CD4-positive, alpha-beta T cell treated with Interleukin-2 at 100 ng/mL for 4 hours (primary cell): ENCODE results near the gene MACROD2.

Experiments used
- DNase-seq: peaks from one replicate; pipeline ENCODE4 v3.0.0-alpha.2; 2020; ENCODE audit warnings: low spot score

Gene MACROD2

DNA sequence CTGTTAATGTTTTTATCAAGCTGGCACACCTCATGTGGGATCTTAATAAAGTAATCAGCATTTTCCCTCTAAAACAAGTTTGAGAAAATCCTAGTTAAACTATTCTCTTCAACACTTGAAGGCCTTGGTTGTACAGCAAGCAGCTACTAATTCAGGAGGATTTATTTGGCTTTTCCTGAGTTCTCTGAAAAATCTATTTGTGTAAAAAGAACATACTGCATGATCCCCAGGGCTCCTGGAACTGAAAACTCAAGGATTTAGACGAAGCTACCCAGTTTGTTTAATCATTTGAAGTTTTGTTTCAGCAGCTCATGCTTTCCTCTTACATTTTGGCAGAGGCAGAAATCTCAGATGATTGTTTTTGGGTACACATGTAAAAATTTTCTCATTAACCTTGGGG is 651.7 kb downstream of the MACROD2 start:
- no peak for DNase-seq

DNA sequence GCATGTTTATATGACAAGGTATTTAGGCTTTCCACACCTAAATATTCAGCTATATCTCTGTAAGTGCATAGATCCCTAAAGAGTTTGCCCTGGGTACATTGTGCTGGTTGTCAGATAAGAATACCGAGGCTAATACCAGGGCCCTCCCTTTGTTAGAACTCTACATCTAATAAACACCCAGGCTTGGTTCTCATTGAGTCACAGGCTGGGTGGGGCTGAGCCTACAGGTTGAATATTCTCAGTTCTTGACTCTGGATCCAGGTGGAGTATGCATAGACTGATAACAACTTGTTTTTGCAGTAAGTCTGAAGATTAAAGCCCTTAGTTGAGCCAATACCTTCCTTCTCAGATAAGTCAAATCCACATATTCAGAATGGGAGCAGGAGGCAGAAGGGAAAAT is 654.3 kb downstream of the MACROD2 start:
- no peak for DNase-seq

DNA sequence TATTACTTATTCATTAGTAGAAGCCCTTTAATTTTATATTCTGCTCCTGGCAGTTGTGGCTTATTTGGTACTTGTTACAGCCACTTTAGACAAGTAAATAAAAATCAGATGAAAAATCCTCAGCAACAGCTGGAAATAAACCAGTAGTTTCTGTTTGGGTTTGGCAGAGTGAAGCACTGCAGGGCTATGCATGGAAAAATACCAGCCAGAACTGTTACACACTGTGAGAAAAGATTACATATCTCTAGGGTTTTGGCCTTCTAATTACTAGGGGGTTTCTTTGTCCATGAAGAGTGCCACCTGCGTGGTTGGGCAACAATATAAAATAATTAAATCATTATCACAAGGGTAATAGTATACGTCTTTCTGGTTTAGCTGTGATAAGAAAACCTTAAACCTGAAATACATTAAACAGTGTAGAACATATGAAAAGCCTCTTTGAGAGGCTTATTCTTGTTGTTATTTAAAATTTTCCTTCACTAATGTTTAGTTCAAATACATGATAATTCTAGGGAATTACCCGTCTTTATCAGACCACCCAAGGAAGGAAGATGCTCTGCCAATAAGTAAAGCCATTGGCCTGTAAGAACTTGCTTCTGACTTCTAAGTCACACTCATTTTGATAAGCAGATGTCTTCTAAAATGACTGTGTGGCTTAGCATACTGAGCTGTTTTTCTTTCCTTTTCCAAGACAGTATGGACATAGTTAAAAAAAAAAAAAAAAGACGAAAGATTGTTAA is 662.1 kb downstream of the MACROD2 start:
- no peak for DNase-seq

DNA sequence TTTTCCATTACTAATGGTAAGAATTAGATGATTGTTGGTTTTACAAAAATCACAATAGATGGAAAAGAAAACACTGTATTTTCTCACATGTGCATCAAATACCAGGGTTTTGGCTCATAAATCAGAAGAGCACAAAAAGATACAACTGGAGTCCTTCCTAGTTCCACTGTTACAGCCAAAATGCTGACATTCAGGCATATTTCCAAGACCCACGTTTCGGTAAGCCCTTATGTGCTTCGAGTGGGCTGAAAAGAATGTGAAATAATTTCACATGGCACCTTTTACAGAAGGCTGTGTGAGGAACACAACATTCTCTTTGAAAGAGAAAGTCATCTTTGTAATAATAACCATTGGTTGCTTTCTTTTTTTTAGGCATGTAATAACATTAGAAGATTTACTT is 668.8 kb downstream of the MACROD2 start:
- no peak for DNase-seq

DNA sequence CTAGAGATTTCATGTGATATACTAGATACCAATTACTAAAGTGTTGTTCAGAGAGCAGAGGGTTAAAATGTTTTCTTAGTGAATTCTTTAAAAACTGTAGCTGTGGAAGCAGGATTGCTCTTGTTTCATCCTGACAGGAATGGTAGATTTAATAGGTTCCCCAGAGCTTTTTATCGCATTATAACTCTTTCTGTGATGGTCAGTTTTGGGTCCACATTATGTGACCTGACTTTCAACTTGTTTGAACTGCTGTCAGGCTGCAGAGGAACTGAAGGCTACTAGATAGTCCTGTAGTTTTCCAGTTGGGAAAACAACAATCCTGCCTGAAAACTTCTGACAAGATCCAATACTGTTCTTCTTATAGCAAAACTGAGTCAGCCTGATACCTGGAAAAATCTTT is 671.4 kb downstream of the MACROD2 start:
- no peak for DNase-seq

DNA sequence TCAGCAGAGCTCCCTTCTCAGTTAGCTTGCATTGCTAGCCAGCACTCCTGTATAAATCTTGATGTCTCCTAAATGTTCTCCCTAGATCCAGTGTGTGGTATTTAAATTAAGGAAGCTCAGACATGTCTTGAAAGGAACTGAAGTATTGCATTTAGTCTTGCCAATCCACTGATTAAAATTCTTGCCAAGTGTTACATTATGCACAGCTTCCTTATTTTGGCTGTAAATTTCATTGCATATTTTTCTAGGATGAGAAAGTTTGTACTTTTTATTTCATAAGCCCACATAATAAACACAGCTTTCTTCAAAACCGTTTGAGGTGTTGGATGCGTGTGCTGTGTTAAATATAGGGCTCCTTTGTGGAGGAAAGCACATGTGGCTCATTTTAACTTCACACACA is 671.9 kb downstream of the MACROD2 start:
- DNase-seq, result no peak

DNA sequence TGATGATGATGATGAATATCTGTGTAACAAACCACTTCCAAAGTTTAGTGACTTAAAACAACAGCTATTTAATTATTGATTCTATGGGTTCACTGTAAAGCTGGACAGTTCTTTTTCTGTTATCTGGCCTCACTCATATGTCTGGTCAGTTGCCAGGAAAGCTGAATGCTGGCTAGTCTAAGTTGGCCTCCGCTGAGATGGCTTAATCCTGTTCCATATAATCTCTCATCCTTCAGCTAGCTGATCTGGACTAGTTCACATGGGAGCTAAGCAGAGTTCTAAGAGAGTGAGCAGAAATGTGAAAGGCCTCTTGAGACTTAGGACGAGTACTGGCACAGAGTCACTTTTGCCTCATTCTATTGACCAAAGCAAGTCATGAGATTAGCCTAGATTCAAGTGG is 676.8 kb downstream of the MACROD2 start:
- no peak for DNase-seq

DNA sequence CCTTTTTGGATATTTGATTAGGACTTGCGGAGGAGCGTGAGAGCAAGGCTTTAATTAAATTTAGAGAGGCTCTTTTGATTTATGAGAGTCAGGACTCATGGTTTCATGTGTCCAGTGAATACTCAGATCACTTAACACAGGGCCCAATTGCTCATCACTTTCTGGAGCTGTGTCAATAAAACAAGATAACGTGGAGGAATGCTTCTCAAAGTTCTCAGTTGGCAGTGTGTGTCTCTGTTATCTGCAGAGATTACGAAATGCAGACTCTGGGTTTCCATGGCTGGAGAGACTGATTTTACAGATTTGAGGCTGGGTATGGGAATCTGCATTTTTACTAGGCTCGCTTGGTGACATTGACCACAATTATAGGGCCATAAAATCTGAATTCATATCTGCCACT is 677.8 kb downstream of the MACROD2 start:
- DNase-seq, result no peak

DNA sequence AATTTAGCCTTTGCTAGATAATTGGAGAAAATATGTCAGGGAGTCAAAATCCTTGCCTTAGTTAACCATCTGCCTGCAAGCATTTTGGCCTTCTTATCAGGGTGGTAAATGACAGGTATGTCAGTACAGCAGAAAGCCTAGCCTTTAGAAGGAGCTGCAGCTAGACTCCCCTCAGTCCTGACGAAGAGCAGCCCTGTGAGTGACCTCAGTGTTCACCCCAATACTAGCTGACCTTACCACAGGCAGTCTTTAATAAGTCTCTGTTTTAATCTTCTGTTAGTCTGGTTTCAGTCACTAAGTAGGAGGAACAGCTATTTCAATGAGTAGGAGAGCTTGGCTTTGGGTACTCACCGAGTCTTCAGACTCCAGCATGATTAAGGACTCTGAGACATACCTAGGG is 682.1 kb downstream of the MACROD2 start:
- DNase-seq, result no peak

DNA sequence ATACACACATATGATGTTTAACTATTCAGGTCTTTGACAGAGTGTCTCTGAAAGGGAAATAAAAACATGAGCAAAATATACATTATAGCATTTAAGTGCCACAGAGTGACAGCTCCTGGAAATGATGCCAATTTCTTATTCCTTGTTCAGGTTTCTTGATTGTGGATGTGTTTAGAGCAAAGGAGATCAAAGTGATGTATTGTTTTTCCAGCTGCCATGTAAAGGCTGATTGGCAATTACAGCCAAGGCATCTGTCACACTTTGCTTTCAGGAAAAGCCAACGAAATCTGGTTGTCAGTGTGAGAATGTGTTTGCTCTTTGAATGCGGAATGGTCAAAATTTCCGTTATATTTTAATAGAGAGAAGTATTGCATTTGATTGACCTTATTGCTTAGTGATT is 689.9 kb downstream of the MACROD2 start:
- no peak for DNase-seq

DNA sequence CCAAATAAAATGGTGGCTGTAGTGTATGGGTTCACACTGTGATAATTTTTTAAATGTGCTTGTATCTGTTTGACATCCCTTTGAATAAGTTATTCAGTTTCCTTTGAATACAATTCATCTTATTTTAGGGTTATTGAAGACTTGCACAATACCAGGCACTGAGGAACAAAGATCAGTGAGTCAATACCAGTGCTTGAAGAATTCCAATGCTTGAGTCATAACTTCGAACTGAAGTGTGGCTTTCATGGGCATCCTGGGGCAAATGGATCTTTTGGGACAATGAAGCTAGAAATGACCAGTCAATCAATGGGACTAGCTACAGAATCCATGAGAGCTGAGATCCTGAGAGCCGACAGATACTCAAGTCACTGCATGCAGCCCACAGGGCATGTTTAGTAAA is 692.0 kb downstream of the MACROD2 start:
- no peak for DNase-seq

DNA sequence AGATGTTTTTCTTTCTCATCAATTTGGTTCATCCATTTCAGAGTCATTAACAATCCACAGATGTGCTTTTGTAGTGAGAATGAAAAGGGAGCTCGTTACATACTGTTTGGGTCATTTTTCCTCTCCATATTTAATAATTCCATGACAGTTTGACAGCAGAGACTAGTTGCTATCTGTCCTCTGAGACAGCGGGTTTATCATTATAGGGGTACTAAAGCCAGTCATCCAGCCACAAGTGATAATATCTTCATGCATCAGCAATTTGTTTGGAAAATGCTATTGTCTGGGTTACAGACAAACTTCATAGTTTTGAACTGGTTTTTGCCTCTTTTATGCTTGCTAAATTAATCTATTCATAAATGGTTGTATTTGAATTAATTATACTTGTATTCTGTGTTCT is 692.7 kb downstream of the MACROD2 start:
- no peak for DNase-seq

DNA sequence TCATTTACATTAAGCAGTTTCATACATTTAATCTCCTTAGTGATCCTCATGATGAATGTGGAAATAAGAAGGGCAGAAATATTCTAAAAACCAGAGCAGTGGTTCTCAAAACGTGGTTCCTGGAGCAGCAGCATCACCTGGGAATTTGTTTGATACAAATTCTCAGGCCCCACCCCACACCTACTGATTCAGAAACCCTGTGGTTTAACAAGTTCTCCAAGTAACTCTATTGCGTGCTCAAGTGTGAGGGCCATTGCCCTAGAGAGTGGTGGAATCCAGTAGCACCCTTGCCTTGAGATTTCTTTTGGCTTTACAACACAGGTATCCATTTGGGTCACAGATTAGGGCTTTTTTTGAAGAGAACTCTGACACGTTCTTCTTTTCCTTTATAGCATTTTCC is 696.7 kb downstream of the MACROD2 start:
- no peak for DNase-seq

DNA sequence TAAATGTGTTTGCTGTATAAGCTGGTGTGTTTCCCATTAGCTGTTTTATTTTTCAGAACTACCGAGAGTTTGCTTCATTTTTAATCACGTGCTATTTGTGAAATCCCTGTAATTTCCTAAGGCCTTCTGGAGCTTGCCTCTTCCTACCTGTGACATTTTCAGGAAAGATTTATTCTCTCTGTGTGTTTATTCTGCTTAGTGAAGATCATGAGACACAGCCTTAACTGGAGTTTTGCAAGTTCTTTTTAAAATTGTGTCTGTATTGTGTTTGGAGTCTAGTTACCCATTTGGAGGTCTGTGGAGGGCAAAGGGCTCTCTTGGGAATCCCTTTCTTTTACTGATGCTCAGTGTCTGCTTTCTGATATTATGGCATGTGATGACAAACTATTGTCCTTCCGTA is 701.2 kb downstream of the MACROD2 start:
- no peak for DNase-seq

DNA sequence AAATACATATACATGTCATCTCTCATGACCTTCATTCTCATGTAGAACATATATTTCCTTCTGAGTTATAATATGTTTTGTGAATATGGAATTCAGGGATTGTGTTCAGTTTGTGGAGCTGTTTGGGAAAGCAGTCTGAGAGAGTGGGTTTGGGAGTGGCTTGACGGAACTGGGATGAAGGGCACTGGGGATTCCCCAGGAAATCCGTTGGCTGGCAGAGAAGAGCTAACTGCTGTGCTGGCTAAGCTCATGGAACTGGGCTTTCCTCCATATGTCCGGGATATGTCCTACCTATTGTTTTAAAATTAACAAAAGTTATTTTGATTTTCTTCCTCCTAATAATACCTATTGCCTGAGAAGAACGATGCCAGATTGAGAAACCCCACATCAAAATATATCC is 701.6 kb downstream of the MACROD2 start:
- no peak for DNase-seq

DNA sequence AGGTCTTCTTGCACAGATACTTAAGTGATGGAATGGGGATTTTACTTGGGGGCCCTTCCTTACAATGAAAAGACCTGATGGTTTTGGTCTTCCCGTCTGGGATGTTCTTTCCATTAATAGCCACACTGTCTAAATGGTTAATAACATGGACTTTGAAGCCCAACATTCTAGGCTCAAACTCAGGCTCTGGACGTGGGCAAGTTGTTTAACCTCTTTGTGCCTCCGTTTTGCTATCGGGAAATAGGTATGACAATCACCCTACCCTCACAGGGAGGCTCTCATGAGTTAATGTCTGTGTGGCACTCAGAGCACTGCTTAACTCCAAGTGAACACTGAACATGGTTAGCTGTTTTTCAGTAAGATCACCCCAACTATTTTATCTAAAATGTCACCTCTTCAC is 702.8 kb downstream of the MACROD2 start:
- no peak for DNase-seq

DNA sequence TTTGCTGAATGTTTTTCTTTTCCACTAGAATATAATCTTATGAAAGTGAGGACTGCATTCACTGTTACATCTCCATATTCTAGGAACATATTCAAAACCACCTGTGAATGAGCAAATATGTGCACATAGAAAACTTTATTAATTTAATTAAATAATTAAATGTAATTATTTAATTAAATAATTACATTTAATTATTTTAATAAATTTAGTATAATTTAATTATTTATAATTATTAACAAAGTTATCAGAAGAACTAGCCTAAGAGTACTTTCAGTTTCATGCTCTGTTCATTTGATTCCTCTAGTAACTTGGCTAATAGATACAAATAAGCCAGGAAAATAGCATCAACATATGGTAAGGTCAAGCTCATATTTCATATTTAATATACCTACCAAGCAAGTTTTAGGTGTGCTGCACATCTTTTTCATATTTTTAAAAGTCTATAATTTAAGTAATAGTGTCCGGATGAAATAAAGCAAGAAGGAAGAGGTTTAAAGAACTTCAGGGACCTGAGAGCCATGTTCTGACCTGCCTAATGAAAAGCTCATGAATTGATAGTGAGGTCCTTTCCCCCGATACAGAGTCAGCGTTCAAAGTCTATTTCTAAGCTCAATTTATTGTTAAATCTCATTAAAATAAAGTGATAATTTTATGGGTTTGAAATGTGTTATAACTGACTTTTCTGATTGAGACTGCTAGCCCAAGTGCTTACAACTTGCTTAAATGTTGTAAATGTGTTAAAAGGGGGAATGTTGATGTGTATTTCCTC is 703.5 kb downstream of the MACROD2 start:
- DNase-seq, result no peak

DNA sequence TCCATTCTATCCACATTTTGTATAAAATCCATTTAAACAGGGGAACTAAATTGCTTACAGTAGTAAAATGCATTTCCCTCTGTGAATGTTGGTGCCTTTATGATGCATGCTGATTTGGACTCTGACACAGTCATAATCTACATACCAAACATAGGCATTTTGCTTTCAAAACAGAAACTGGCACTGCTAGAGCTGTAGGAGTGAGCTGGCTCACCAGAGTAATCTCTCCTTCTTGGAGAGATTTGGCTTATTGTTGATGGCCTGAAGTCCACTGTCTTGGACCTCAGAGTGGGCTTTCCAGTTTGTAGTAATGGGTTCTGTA is 705.3 kb downstream of the MACROD2 start:
- no peak for DNase-seq

DNA sequence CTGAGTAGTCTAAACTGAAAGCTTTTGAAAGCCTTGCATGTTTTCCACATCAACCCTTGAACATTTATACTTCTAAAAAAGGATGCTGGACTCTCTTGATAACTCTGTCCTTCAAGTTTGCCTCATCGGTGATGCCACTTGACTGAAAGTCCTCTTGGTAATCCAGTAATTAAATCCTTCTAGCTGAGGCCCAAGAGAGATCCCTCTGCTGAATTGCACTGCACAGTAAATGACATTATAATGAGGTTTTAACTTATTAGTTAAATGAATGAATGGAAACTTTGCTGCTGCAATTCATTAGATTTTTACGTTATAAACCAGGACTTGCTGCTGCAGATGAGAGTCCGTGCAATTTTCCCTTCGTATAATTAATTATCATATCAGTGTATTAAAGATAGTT is 706.0 kb downstream of the MACROD2 start:
- DNase-seq, result no peak

DNA sequence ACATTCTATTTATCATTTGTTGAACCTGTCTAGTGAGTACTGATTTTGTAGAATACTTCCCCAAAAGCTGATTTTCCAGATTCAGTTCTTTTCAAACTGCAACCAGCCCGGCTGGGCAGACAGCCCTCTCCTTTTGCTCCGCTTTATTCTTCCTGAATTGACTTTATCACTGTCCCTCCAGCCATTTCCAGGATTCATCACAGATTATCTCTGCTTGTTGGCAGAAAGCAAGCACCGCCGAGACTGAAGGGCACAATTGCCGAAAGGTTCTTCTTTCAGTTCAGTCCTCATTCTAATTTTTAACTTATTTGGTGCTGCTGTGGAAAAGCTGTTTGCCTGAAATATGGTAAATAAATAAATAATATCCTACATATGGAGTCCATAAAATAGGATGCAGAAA is 711.2 kb downstream of the MACROD2 start:
- DNase-seq, result no peak

DNA sequence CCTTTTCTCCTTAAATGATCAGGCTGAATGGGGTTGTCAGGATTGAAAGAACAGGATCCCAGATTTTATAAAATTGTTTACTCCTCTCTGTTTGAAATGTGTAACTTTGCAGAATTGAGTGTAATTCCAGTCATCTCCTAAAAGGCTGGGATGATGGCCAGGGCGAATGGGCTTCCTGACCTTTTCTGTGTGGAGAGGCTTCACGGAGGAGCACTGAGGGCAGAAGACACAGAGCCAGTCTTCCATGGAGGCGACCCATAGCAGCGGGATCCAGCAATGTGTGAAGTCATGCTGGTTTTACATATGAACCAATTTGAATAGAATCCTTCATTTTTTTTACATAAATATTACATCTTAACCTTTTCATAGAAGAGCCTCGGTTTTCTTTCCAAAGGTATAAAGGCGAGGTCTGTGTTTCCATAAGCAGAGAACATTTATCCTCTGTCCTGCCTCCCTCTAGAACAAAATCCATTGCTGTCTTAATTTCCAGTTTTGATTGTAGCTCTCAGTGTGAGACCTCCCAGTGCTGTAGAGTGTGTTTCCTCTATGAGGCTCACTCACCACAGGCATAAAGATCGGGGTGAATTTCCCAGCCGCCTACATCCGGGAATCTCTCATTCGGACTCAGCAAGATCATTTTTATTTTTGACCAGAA is 711.8 kb downstream of the MACROD2 start:
- DNase-seq, result no peak

DNA sequence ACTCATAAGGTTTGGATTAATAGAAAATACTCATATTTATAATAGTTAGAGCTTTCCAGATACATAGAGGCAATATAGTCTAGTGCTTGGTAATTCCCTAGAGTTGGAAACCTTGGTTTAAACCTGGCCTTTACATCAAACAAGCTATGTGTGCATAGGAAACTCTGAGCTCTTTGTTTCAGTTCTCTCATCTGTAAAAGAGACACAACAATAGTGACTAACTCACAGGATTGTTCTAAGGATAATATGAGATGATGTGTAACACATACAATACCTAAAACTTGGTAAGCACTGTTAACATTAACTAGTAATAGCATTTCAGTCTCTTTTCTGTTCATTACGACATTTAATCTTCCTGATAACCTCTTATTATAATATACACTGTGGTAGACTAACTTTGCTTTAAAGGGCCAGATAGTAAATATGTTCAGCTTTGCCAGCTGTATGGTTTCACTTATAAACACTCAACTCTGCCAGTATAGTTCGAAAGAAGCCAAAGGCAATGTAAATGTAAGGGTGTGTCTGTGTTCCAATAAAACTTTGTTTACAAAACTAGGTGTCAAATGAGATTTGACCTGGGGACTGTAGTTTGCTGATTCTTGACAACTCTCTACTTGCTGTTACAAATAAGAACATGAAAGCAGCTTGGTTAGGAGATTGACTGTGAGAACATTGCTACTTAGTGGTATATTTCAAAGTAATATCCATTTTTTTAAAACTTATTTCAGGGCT is 712.7 kb downstream of the MACROD2 start:
- no peak for DNase-seq

DNA sequence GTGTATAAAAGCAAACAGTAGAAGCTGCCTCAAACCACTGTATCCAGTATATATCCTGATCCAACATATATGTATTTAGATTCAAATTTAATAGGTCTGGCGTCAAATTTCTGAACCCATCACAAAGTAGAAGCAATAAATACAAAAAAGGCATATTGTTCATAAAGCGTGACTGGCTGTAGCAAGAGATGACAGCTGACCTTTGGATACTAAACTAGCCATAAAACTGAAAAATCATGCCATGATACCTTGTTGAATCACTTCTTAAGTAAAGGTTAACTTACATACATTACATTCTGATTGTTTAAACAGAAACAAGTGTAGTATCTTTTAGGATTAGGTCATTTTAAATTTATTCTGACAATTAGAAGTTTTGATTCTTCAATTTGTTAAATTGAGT is 714.1 kb downstream of the MACROD2 start:
- no peak for DNase-seq
